HG03139 (cell line): ENCODE measurements around the gene PLTP.

Experiments
- ATAC-seq: cut with Tn5 transposase; IDR thresholded peaks from one replicate; pipeline ENCODE4 v1.9.1; 2021; ENCODE audit not compliant: unreplicated experiment

The PLTP gene

DNA sequence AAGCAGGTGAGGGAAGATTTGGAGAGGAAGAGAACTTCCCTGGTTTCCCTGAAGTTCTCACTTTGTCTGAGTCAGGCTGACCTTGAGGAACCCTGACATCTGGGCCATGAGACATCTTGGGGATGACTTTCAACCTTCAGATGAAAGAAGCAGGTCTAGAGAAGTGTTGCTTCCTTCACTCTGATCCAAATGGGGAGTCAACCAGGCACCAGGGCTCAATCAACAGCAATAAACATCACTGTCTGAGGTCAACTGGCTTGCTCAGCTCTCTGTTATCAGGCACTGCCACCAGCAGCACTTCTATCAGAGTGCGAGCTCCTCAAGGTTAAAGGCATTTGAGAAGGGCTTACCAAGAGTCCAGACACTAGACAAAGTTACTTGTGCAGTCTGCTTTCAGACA is 61.0 kb downstream of the PLTP start:
- ATAC-seq = no peak

DNA sequence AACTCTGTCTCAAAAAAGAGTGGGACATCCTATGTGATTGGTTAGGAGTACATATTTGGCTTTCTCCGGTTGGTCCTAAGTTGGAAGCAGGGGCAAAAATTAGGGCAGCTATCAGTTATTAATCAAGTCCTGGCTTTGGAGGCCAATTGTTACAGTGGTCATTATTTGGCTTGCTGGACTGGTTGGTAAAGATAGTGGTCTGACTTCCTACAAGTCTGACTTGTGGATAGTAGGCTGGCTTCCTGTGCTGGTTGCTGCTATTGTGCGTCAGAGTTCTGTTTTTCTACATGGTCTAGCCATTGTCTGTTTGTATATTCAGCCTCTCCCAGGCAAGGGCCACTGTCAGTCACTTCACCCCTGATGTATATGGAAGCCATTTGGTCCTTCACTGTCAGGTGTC is 61.7 kb downstream of the PLTP start:
- no peak for ATAC-seq

DNA sequence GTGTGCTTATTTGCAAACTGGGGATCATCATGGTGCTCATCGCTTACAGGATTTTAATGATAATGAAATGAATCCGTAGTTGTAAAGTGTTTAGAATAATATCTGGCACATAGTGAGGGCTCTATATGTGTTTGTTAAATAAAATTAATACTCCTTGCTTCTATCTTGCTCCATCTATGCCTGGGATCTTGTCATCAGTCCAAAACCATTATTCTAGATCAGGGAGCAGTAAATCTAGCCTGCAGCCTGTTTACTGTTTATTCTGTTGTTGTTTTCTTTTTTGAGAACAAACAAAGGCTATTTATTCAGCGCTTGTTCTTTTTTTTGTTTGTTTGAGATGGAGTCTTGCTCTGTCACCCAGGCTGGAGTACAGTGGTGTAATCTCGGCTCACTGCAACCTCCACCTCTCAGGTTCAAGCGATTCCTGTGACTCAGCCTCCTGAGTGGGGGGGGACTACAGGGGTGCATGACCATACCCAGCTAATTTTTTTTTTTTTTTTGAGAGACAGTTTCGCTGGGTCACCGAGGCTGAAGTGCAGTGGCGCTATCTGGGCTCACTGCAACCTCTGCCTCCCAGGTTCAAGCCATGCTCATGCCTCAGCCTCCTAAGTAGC is 62.9 kb downstream of the PLTP start:
- no peak for ATAC-seq
